Measurements from ENCODE around the gene EEPD1. TPM values are rescaled to one million over a fixed set of nuclear protein-coding genes. Genes with fewer than 3 reads are reported as not detected.
"Not testable (repeated sequence)": the region's sequence is repeated elsewhere in the genome, so short reads cannot be mapped to it uniquely, and the experiment has no call there.

The EEPD1 gene
- total RNA-seq: 10 to 100 TPM in 3 of 9 donors, 1 to 10 TPM in 6; 3.7 to 12.2 (median 7.7) TPM
- polyA plus RNA-seq: 1 to 10 TPM; 5.5 to 8.2 TPM
- long read RNA-seq, donor 1, full-length matches to known transcripts: 17 of 27 reads
- long read RNA-seq, donor 1, partial matches to known transcripts: 4 of 27 reads
- long read RNA-seq, donor 1, other reads (novel, unspliced or antisense): 6 of 27 reads
- long read RNA-seq, donor 2, full-length matches to known transcripts: 23 of 24 reads
- long read RNA-seq, donor 2, partial matches to known transcripts: 0 of 24 reads
- long read RNA-seq, donor 2, other reads (novel, unspliced or antisense): 1 of 24 reads
- long read RNA-seq, donor 3, full-length matches to known transcripts: 11 of 13 reads
- long read RNA-seq, donor 3, partial matches to known transcripts: 1 of 13 reads
- long read RNA-seq, donor 3, other reads (novel, unspliced or antisense): 1 of 13 reads

- Histone ChIP-seq H3K4me1 (peaks cover 5 to 53% (median 36%) of the 10 kb centered on the region in 12 donors), H3K4me3 (peak within 1 kb of the TSS; percentile 57 to 94 (median 85)), H3K27me3 (no peaks in the 10 kb centered on the region), H3K9me3 (peaks cover 0 to 8% (median 0%) of the 10 kb centered on the region in 12 donors), H3K27ac (peak within 1 kb of the TSS; percentile 45 to 94 (median 83)), H3K36me3 (no peaks in the 10 kb centered on the region)
- 0 to 1% (median 0%) methylated on average over 40 to 88 of the region's 88 CpGs for WGBS, 4 donors
- peak; percentile 98 for ATAC-seq
- TF ChIP-seq CTCF (IDR thresholded peaks at IDR 0.05) (peak in 1 of 12 donors; percentile 7), POLR2A (IDR thresholded peaks at IDR 0.05) (peak in 1 of 2 donors; percentile 80)
- peak; percentile 100 for DNase-seq
- intact Hi-C loops (cut with DNase I): loop anchor here in 6 of 10 donors (1.0 to 10.0 kb wide), 9 partner anchors 24 to 168 kb away; no protein-coding TSS in a partner anchor
These were observed at the start of gene EEPD1 for GRCh38 chr7:36152756-36153570. Gene EEPD1 (plus strand): TSS chr7:36153254. CDS start chr7:36154325, 1,071 bp downstream.

GRCh38 chr7:36103837-36104561, 49.1 kb upstream of the EEPD1 start:
- H3K27ac ChIP-seq: no peak overlapping the region
- H3K4me1 ChIP-seq: peaks cover 0 to 5% (median 0%) of the 10 kb centered on the region in 12 donors

GRCh38 chr7:36106972-36107908, 45.8 kb upstream of the EEPD1 start:
- H3K36me3 ChIP-seq; intact Hi-C loops (cut with DNase I); DNase-seq; H3K4me1 ChIP-seq; H3K27ac ChIP-seq; H3K9me3 ChIP-seq; H3K4me3 ChIP-seq; H3K27me3 ChIP-seq: not testable (repeated sequence)
- WGBS, 4 donors: 87 to 89% (median 87%) methylated on average over 5 to 6 of the region's 8 CpGs
- peak; percentile 57 to 86 (median 74) for ATAC-seq

More at GRCh38 chr7:36103837-36104561, 49.1 kb upstream of the EEPD1 start:
- no peaks in the 10 kb centered on the region for H3K36me3 ChIP-seq
- DNase-seq: no peak
- intact Hi-C loops (cut with DNase I): loop anchor here in 1 of 10 donors (5.0 kb wide), 1 partner anchor 122 kb away; no protein-coding TSS in a partner anchor
- whole genome bisulfite sequencing, 4 donors: 47 to 61% (median 55%) methylated on average over 3 of the region's 3 CpGs
- TF ChIP-seq POLR2A (IDR thresholded peaks at IDR 0.05): no peak
- TF ChIP-seq CTCF (IDR thresholded peaks at IDR 0.05): no peak
- H3K27me3 ChIP-seq: no peaks in the 10 kb centered on the region
- peak in 1 of 4 donors; percentile 49 for ATAC-seq
- H3K4me3 ChIP-seq: no peak overlapping the region
- H3K9me3 ChIP-seq: peaks cover 0 to 3% (median 0%) of the 10 kb centered on the region in 12 donors
